Brain microvascular endothelial cell (primary cell): Measurements from ENCODE around the gene BMP8A.
"Not testable (repeated sequence)": the region's sequence is repeated elsewhere in the genome, so short reads cannot be mapped to it uniquely, and the experiment has no call there.

Experiments used
- DNase-seq: peaks from one replicate; pipeline ENCODE4 v3.0.0-alpha.2; 2020
- H3K27ac ChIP-seq: fragments of 250-450 bp; sonication (Bioruptor Pico); 2 replicates; pipeline ENCODE4 v1.5.1; 2020; ENCODE audit warnings: mild to moderate bottlenecking, moderate library complexity
- H3K27me3 ChIP-seq: fragments of 250-450 bp; sonication (Bioruptor Pico); replicated peaks from 2 replicates; pipeline ENCODE4 v1.5.1; 2020; ENCODE audit warnings: mild to moderate bottlenecking
- H3K36me3 ChIP-seq: fragments of 250-450 bp; sonication (Bioruptor Pico); replicated peaks from 2 replicates; pipeline ENCODE4 v1.5.1; 2020; ENCODE audit warnings: mild to moderate bottlenecking
- H3K4me3 ChIP-seq: 2 replicates; pipeline ENCODE4 v1.5.1; 2011; ENCODE audit warnings: low read depth, mild to moderate bottlenecking, control low read depth, low read length, moderate library complexity
- in situ Hi-C: cut with HindIII; loops from 2 replicates; pipeline ENCODE4 v1.10.0; 2017; ENCODE audit warnings: low sequenced_read_pairs, low pct_ligation_motif_present
- TF ChIP-seq, protein P1 (sequence below): IDR thresholded peaks from 2 replicates; pipeline ENCODE4 v1.5.1; 2011; ENCODE audit warnings: low read depth, mild to moderate bottlenecking, moderate library complexity, low read length, control low read depth, inconsistent platforms; ENCODE audit errors: missing control alignments

The BMP8A gene

DNA sequence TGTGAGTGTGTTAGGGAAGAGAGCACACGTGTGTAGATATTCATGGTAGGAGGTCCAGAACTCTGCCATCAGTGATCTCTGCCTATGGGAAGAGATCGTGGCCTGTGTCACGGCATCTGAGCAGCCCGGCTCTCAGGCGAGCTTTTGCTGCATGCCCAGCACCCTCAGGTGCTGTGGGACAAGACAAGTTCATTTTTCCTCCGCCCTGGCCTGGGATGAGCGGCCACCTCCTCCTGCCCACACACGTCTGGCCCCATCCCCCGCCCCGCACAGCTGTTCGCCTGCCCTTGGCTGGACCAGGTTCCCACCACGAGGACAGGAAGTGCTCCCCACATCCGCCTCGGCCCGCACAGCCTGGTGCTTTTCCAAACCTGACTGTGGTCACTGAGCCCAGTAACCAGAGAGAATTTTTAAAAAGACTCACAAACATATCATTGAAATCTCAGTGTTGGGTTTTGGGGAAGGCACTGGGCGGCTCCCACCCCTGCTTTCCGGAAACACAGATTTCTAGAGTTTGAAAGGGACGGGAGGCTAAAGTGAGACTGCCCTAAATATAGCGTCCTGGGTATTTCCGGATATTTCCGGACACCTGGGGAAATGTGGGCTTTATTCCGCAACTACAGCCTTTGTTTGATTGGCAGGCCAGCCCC lies 18.0 kb downstream of the BMP8A start:
- Histone ChIP-seq H3K36me3 (no peaks in the 10 kb centered on the region), H3K27ac (no peak overlapping the region), H3K27me3 (no peaks in the 10 kb centered on the region), H3K4me3 (no peak overlapping the region)
- in situ Hi-C loops = no loop called here
- TF ChIP-seq, protein P1, sequence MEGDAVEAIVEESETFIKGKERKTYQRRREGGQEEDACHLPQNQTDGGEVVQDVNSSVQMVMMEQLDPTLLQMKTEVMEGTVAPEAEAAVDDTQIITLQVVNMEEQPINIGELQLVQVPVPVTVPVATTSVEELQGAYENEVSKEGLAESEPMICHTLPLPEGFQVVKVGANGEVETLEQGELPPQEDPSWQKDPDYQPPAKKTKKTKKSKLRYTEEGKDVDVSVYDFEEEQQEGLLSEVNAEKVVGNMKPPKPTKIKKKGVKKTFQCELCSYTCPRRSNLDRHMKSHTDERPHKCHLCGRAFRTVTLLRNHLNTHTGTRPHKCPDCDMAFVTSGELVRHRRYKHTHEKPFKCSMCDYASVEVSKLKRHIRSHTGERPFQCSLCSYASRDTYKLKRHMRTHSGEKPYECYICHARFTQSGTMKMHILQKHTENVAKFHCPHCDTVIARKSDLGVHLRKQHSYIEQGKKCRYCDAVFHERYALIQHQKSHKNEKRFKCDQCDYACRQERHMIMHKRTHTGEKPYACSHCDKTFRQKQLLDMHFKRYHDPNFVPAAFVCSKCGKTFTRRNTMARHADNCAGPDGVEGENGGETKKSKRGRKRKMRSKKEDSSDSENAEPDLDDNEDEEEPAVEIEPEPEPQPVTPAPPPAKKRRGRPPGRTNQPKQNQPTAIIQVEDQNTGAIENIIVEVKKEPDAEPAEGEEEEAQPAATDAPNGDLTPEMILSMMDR = no peak
- peak; percentile 23 for DNase-seq

DNA sequence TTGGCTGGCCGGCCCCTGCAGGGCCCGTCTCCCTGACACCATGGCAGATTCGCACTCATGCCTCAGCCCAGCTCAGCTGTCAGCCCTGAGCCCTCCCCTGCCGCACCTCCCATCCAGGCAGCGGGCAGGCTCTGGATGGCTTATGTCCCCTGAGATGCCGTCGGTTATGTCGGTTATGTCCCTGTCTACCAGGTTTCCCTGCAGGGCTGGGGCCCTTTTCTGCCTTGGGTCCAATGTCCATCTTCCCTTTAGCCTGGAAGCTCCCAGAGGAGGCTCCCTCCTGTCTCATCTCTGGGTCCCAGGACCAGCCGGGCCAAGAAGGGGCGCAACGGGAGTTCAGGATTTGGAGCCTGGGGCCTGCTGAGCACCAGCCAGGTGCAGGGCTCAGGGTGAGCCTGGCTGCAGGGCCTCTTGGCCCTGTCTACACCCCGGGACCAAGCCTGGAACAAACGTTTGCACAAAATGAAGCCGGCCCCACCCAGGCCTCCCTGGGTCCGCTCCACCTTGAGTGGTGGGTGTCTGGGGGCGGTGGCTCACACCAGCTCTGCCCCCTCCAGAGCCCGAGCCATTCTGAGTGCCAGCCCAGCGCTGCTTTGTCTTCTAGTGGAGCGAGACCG lies 19.2 kb downstream of the BMP8A start:
- H3K36me3 ChIP-seq, H3K27ac ChIP-seq, DNase-seq, in situ Hi-C loops, H3K27me3 ChIP-seq, H3K4me3 ChIP-seq: not testable (repeated sequence)

DNA sequence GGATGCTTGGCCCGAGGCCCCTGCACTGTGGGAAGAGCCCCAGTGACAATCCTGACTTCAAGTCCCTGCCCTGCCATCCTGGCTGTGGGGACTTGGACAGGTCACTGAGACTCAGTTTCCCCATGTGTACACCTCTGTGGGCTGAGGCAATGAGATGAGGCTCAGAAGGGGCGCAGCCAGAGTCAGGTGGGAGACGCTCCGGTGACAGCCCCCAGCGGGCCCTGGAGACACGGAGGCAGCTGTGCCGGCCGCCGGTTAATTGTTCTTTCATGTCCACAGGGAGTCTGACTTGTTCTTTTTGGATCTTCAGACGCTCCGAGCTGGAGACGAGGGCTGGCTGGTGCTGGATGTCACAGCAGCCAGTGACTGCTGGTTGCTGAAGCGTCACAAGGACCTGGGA lies 20.0 kb downstream of the BMP8A start:
- in situ Hi-C loops, H3K27ac ChIP-seq, H3K36me3 ChIP-seq, H3K4me3 ChIP-seq, DNase-seq, H3K27me3 ChIP-seq: not testable (repeated sequence)

DNA sequence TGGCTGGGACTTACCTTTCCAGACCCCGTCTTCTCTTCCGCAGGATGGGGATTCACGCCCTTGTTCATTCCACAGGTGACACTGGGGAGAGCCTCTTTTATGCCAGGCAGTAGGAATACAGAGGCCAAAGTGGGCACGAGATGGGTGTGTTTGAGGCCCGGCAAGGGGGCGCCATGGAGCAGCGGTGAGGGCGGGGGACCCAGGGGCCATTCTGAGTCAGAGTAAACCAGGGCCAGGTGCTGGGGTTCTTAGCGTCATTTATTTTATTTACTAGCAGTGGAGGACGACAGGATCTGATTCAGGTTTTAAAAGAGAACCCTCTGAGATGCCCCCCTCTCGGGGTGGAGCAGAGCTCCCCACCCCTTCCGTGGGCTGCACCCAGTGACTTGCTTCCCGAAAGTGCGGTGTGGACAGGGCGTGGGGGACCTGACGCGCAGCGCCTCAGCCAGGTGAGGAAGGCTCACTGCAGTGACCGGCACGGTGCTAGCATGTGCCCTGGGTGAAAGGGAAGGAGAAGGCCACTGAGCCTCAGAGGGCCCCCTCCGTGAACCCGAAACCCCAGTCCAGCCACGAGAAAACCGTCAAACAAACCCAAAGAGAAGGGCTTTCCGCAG lies 20.9 kb downstream of the BMP8A start:
- H3K4me3 ChIP-seq, DNase-seq, H3K27me3 ChIP-seq, H3K27ac ChIP-seq, H3K36me3 ChIP-seq, in situ Hi-C loops: not testable (repeated sequence)

DNA sequence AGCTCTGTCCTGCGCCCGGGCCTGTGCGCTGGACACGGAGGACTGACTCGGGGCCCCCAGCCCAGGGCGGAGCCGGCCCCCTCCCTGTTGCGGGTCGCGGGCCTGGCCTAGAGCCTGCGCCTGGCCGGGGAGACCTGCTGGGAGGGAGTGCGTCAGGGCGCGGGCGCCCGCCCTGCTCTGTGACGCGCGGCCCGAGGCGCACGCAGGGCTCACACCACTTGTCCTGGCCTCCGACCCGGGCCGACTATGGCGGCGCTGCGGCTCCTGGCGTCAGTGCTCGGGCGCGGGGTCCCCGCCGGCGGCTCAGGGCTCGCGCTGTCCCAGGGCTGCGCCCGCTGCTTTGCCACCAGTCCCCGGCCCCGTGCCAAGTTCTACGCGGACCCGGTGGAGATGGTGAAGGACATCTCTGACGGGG lies 23.3 kb downstream of the BMP8A start:
- H3K4me3 ChIP-seq = peak overlapping the region; percentile 29
- in situ Hi-C loops, H3K27ac ChIP-seq, H3K27me3 ChIP-seq, DNase-seq, H3K36me3 ChIP-seq: not testable (repeated sequence)

DNA sequence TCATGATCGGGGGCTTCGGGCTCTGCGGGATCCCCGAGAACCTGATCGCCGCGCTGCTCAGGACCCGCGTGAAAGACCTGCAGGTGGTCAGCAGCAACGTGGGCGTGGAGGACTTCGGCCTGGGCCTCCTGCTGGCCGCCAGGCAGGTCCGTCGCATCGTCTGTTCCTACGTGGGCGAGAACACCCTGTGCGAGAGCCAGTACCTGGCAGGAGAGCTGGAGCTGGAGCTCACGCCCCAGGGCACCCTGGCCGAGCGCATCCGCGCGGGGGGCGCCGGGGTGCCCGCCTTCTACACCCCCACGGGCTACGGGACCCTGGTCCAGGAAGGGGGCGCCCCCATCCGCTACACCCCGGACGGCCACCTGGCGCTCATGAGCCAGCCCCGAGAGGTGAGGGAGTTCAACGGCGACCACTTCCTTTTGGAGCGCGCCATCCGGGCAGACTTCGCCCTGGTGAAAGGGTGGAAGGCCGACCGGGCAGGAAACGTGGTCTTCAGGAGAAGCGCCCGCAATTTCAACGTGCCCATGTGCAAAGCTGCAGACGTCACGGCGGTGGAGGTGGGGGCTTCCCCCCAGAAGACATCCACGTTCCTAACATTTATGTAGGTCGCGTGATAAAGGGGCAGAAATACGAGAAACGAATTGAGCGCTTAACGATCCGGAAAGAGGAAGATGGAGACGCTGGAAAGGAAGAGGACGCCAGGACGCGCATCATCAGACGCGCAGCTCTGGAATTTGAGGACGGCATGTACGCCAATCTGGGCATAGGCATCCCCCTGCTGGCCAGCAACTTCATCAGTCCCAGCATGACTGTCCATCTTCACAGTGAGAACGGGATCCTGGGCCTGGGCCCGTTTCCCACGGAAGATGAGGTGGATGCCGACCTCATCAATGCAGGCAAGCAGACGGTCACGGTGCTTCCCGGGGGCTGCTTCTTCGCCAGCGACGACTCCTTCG lies 24.0 kb downstream of the BMP8A start:
- H3K27ac ChIP-seq, H3K36me3 ChIP-seq, DNase-seq, H3K27me3 ChIP-seq, in situ Hi-C loops: not testable (repeated sequence)
- peak overlapping the region; percentile 39 for H3K4me3 ChIP-seq

DNA sequence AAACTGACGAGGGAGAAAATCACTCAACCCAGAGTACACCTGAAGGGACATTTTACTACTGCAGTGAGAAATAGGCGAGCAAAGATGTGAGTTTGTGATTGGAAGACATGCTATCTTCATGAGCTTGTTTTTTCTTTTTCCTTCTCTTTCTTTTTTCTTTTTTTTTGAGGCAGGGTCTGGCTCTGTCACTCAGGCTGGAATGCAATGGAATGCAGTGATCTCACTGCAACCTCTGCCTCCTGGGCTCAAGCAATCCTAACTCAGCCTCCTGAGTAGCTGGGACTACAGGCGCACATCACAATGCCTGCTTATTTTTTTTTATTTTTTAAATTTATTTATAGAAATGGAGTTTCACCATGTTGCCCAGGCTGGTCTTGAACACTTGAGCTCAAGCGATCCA lies 25.4 kb downstream of the BMP8A start:
- H3K27me3 ChIP-seq, DNase-seq, H3K4me3 ChIP-seq, in situ Hi-C loops, H3K36me3 ChIP-seq, H3K27ac ChIP-seq: not testable (repeated sequence)

DNA sequence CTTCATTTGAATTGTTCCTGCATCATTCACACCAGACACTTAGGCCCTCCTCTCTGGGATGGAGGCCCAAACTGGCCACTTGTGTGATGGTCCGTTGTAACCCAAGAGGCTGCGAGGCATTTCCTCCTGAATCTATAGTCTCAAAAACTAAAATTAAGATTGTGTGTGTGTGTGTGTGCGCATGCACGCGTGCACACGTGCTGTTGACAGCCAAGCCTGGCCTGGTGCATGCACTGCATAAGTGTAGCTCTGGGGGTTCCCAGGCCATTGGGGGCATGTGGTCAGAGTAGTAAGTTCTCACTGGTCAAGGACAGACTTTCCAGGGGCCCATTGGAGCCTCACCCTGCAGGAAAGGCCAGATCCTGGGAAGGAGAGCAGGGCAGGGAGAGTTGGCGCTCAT lies 26.5 kb downstream of the BMP8A start:
- in situ Hi-C loops, DNase-seq, H3K4me3 ChIP-seq, H3K27ac ChIP-seq, H3K27me3 ChIP-seq, H3K36me3 ChIP-seq: not testable (repeated sequence)

DNA sequence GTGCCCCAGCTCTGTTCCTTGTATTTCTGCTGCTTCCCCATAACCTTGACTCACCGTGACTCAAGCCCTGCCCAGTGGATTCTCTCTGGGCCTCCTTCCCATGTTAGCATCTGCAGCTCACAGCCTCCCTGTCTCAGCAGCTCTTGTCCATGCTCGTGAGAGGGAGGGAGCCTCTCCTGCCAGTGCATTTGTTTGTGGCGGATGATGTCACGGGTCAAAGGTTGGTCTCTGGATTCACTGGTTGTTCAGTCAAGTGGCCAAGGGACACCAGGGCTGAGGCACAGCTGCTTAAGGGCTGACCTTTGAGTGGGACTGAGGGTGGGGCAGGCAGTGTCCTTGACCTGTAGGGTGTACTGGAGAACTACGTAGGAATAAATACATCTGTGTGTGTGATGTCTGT lies 27.9 kb downstream of the BMP8A start:
- H3K27me3 ChIP-seq, H3K4me3 ChIP-seq, in situ Hi-C loops, H3K36me3 ChIP-seq, H3K27ac ChIP-seq: not testable (repeated sequence)
- DNase-seq = peak; percentile 49

DNA sequence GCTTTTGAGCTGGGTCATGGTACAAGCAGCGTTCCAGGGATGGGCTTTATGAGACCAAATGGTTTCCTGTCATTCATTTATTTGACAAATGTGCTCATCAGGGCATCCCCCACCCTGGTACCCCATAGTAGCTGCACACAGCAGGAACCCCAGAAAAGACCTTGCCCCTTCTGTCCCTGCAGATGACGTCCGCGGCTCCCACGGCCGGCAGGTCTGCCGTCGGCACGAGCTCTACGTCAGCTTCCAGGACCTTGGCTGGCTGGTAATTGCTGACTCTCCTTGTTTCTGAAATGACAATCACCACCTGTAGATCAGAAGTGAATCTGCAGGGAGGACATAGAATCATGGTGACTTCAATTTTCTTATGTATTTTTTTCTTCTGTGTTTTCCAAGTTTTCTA lies 30.8 kb downstream of the BMP8A start:
- DNase-seq, H3K36me3 ChIP-seq, H3K4me3 ChIP-seq, H3K27ac ChIP-seq, in situ Hi-C loops, H3K27me3 ChIP-seq: not testable (repeated sequence)
